GM18505 (cell line): ENCODE data around the gene JPH2.

ENCODE experiments used
- ATAC-seq: cut with Tn5 transposase; IDR thresholded peaks from one replicate; pipeline ENCODE4 v1.9.1; 2021; ENCODE audit not compliant: unreplicated experiment
- POLR2A ChIP-seq: IDR thresholded peaks from 4 replicates; pipeline ENCODE4 v1.6.1; 2011; ENCODE audit warnings: borderline replicate concordance; ENCODE audit not compliant: insufficient read depth, insufficient read length; ENCODE audit errors: extremely low read depth

Gene JPH2

GRCh38 chr20:44188752-44189151 lies 1.8 kb upstream of the JPH2 start:
- TF ChIP-seq POLR2A, result no peak
- no peak for ATAC-seq

- ATAC-seq, result no peak
- TF ChIP-seq POLR2A, result no peak
Measured at GRCh38 chr20:44187772-44188709, 1.1 kb upstream of the JPH2 start.

GRCh38 chr20:44186674-44187053 lies 324 bp downstream of the JPH2 start:
- TF ChIP-seq POLR2A, result no peak
- no peak for ATAC-seq

- no peak for TF ChIP-seq POLR2A
- no peak for ATAC-seq
Measured at GRCh38 chr20:44186201-44186600, 787 bp downstream of the JPH2 start.

GRCh38 chr20:44185574-44185973 lies 1.4 kb downstream of the JPH2 start:
- TF ChIP-seq POLR2A, result no peak
- no peak for ATAC-seq

GRCh38 chr20:44183282-44183681 lies 3.7 kb downstream of the JPH2 start:
- ATAC-seq, result no peak
- TF ChIP-seq POLR2A, result no peak

- TF ChIP-seq POLR2A, result no peak
- no peak for ATAC-seq
Measured at GRCh38 chr20:44182863-44183262, 4.1 kb downstream of the JPH2 start.

- no peak for ATAC-seq
- TF ChIP-seq POLR2A, result no peak
Measured at GRCh38 chr20:44182135-44182765, 4.7 kb downstream of the JPH2 start.

GRCh38 chr20:44181611-44182010 lies 5.4 kb downstream of the JPH2 start:
- ATAC-seq, result no peak
- TF ChIP-seq POLR2A, result no peak

- no peak for ATAC-seq
- no peak for TF ChIP-seq POLR2A
Measured at GRCh38 chr20:44180814-44181213, 6.2 kb downstream of the JPH2 start.

- TF ChIP-seq POLR2A, result no peak
- ATAC-seq, result no peak
Measured at GRCh38 chr20:44176833-44177534, 10.0 kb downstream of the JPH2 start.

- ATAC-seq, result no peak
- TF ChIP-seq POLR2A, result no peak
Measured at GRCh38 chr20:44174996-44175765, 11.8 kb downstream of the JPH2 start.

GRCh38 chr20:44173846-44174245 lies 13.1 kb downstream of the JPH2 start:
- no peak for ATAC-seq
- TF ChIP-seq POLR2A, result no peak
